Right forelimb (tissue), 1 donor: ENCODE measurements around the gene POLR2H.

ENCODE experiments used
- DNase-seq: peaks from one replicate; pipeline ENCODE4 v3.0.0-alpha.2; 2018

Gene POLR2H

DNA sequence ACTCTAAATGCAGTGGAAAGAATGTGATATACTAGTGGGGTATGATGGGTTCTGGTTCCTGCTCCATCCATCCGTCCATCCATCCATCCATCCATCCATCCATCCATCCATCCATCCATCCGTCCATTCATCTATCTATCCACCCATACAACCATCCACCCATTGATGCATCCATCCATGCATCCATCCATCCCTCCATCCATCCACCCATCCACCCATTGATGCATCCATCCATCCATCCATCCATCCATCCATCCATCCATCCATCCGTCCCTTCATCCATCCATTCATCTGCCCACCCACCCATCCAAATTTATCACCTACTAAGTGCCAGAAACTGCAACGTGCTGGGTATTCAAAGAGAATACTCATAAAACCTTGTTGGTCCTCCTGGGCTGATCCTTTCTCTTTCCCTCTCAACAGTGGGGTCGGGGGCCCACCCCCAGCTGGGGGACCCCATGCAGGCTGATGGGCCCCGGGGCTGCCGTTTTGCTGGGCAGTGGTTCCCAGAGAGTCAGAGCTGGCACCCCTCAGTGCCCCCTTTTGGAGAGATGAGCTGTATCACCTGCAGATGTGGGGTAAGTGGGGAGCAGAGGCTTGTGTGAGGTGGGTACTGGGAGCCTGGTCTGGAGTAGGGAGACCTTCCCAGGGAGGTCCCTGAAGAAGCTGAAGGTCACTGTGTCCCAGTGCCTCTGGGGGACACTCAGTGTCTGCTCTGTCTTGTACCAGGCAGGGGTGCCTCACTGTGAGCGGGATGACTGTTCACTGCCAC, 26.8 kb downstream of the POLR2H start:
- no peak for DNase-seq

DNA sequence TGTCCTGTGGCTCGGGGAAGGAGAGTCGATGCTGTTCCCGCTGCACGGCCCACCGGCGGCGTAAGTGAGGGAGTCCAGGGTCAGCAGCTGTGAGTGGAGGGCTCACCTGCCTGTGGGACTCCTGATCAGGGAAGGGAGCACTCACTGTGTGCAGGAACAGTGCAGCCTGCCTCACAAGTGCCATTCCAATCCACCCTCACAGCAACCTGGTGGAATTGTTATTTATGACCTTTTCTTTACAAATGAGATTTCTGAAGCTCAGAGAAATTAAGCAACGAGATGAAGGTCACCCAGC, 27.4 kb downstream of the POLR2H start:
- no peak for DNase-seq

DNA sequence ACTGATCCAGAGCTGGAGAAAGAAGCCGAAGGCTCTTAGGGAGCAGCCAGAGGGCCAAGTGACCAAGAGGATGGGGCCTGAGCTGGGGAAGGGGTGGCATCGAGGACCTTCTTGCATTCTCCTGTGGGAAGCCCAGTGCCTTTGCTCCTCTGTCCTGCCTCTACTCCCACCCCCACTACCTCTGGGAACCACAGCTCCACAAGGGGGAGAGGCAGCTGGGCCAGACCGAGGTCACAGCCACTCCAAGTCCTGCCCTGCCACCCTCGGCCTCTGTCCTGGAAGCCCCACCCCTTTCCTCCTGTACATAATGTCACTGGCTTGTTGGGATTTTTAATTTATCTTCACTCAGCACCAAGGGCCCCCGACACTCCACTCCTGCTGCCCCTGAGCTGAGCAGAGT, 27.9 kb downstream of the POLR2H start:
- no peak for DNase-seq

DNA sequence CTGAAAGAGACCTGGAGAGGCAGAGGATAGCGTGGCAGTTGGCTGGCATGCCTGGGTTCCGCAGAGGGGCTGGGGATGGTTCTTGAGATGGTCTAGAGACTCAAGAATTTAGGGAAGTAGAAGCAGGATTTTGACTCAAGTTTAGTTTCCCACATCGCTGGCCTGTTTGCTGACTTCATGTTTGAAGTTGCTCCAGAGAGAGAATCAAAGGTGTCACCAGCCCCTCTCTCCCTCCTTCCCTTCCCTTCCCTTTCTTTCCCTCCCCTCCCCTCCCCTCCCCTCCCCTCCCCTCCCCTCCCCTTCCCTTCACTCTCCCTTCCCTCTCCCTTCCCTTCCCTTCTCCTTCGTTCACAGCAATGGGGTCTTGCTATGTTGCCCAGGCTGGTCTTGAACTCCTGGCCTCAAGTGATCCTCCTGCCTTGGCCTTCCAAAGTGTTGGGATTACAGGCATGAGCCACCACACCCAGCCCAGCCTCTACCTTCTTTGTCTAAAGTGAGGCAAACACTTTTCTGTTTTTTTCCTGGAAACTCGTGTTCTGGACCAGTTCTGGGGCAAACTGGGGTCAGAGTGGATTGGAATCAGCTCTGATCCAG, 28.5 kb downstream of the POLR2H start:
- DNase-seq: no peak

DNA sequence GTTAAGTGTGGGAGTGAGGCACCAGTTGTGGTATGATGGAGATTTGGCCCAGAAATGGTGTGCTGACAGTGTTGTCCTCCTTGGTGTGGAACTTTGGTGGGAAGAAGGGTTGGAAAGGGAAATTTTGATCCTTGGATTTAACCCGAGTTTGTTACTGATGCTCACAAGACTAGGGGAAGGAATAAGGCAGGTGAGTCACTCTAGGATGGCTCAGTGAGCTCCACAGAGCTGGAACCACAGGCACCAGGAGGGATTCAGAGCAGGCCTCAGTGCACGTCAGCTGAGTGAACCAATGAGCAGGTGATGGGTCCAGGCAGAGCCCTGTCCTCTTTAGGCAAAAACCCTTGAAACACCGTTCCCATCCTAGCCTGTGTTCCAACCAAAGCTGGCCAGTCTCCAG, 29.8 kb downstream of the POLR2H start:
- DNase-seq: no peak

DNA sequence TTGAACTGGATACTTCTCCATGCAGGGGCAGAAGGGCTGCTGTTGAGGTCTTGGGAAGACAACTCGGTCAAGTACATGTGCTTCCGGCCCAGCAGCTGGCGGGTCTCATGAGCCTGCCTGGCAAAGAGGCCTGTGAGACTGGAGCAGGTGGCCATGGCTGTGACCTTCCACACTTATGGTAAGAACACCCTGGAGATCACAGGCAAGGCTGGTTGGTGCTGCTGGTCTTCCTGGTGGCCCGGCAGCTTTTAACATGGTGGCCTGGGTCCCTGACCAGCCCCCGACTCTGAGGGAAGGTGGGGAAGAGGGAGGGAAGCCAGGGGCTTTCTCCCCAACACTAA, 33.8 kb downstream of the POLR2H start:
- DNase-seq: no peak

DNA sequence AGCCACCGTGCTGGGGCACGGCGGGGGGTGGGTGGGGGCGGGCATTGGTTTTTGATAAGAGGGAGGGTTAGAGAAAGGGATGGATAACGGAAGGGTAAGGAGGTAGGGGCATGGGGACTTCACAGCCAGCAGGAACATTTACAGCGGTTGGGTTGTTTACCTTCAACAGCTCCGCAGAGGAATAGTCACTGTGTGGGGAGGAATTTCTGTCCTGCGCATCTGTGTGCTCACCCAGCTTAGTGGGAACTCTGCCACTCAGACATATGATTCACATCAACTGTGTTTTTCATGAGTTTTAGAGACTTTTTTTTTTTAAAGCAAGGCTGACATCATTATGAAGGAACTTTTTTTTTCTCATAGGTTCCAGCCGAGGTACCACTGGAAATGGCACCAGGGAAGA, 37.9 kb downstream of the POLR2H start:
- no peak for DNase-seq

DNA sequence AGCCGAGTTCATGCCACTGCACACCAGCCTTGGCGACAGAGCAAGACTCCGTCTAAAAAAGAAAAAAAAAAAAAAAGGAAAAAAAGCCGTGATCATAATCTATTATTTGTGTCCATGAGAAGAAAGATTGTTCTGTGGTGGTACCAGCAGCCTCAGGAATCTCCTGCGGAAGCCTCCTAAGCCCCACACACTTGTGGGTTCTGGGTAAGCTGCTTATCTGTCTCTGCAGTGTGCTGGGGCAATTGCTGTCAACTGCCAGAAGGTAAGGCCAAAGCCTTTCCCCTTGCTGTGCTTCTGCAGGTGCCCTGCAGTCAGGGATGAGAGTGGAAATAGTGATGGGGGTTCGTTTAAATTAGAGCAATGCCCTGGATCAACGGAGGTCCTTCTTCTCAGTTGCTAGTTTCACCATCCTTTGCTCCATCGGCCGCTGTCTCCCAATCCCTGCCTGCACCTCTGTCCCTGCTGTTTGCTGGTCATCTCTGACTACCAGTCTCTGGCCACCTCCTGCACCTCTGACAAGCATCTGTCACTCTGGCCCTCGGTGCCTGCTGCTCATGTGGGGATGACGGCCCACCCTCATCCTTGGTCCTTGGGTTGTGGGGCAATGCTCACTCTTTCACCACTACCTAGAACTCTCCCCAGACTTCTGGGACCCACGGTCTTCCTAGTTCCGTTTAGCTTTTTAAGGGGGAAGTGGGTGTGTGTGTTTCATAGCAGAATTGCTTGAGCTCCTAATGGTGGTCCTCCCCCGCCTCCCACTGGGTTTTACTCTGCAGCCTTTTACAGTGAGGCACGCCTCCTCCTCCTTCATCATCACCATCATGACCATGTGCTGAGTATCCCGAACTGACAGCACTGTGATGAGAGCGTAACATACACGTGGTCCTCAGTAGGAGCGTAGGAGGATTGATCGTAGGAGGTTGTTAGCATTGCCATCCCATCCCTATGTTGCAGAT, 43.8 kb downstream of the POLR2H start:
- DNase-seq: no peak

DNA sequence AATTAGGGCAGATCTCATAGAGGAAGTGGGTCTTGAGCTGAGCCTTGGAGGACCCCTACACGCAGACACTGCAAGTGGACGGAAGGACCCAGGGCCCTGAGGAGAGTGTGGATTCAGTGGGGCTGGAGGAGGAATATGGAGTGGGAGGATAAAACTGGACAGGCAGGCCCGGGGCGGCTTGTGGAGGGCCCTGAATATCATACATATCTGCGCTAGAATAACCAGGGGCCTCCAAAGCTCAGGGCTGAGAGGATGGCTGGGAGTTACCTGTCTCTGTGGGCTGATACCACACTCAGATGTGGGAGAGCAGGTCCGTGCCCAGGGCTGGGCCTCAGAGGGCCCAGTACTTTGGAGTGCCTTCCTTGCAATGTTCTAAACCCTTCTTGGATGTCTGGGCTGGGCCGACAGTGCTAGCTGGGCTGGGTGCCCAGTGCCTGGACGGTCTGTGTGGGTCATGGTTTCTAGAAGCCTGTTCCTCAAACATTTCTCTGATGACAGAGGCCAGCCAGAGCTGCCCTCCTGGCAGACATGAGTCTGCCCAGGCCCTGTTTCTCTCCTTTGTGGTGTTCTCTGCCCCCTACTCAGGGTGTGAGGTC, 47.9 kb downstream of the POLR2H start:
- DNase-seq: no peak

DNA sequence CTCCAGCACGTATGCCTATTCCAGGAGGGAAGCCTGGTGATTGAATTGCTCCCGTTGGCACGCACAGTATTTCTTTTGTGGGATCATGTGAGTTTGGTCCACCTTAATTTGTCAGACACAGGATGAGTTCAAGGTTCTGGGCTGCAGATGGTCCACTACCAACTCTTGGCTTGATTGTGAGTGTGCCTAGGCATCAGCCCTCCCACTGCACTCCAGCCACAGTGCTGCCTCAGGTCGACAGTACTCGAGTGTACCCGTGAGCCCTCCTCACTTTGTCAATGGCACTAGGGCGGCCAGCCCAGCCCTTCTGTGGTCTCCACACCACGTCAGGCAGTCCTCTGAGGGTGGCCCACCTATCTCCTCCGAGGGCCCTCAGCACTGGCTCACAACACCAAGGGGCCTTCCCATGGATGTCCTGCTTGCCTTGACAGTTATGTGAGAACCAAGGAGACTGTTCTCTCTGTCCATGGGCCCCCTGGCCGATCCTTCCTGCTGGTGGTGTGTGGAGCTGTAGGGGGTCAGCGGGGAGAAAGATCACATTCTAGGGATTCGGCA, 48.5 kb downstream of the POLR2H start:
- no peak for DNase-seq

DNA sequence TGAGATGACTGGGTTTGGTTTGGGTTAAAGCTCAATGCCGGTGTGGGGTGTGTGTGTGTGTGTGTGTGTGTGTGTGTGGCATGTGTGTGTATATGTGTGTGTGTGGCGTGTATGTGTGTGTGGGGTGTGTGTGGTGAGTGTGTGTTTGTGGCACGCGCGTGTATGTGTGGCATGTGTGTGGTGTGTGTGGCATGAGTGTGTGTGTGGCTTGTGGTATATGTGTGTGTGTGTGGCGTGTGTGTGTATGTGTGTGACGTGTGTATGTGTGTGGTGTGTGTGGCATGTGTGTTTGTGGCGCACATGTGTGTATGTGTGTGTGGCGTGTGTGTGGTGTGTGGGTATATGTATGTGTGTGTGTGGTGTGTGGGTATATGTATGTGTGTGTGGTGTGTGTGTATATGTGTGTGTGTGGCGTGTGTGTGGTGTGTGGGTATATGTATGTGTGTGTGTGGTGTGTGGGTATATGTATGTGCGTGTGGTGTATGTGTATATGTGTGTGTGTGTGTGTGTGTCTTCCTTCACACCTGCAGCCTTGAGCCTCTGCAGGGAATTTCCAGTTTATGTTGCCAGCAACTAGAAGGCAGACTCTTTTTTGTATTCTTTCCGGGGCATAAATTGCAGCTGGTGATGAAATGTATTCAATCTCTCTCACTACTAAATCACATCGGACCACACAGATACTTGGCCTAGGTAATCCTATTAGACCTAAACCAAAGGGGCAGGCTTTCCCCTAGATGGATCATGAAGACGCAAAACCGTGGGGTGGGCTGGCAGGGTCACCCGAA, 53.1 kb downstream of the POLR2H start:
- no peak for DNase-seq

DNA sequence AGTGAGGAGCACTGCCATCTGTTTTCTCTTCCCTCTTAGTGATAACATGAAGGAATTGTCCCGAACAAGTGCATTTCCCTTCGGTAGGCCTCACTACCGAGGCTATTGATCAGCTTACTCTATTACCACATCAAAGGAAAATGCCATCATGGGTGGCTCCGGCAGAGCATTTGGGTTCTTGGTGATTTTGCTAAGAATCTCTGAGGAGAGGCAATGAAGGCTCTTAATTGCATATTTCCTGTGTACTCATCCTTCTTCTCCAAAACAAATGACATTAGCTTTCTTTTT, 53.6 kb downstream of the POLR2H start:
- no peak for DNase-seq

DNA sequence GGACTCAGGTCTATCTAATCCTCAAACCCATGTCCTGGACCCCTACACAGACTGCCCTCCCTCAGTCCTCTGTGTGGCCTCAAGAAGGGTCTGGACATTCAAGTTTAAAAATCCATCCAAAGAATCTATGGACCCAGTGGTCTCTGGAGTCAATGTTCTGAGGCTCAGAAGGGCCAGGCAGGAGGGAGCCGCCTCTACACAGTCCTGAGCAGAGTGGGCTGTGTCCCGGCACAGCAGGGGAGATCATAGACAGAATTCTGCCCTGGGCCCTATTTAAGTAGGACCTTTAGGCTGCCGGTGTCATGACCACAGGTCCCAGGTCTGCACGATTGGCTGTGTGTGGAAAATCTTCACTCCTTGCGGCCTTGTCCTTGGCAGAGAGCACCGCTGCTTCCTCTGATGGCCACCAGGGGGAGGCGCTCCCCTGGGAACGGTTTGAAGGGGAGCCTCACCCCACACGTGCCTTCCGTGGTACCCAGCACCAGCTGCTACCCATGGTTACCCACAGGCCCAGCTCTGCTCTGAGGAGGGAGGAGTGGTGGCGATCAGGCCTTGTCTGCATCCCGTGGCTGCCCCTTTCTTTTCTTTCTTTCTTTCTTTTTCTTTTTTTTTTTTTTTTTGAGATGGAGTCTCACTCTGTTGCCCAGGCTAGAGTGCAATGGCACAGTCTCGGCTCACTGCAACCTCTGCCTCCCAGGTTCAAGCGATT, 56.3 kb downstream of the POLR2H start:
- DNase-seq: peak; percentile 62
